Glomerular endothelial cell (primary cell): ENCODE results near the gene THRAP3. TPM values are rescaled to one million over a fixed set of nuclear protein-coding genes. Genes with fewer than 3 reads are reported as not detected.

Experiments used
- DNase-seq: peaks from one replicate; pipeline ENCODE4 v3.0.0-alpha.2; 2011; ENCODE audit warnings: low read depth, low spot score; ENCODE audit errors: extremely low read depth
- total RNA-seq: library from RNA; depleted of rRNA; stranded (reverse); fragments of >200 nt; gene quantifications from 2 replicates; pipeline ENCODE4 v1.2.3, GENCODE V29; 2015

Gene THRAP3
- total RNA-seq, 1 donor from 2014 or later: 105 TPM

- DNase-seq: no peak
Measured at GRCh38 chr1:36297062-36297461, 72.8 kb downstream of the THRAP3 start.

GRCh38 chr1:36298640-36299039, 74.4 kb downstream of the THRAP3 start:
- no peak for DNase-seq

- DNase-seq: no peak
Measured at GRCh38 chr1:36300526-36300925, 76.3 kb downstream of the THRAP3 start.

- DNase-seq: no peak
Measured at GRCh38 chr1:36301220-36301619, 77.0 kb downstream of the THRAP3 start.

- no peak for DNase-seq
Measured at GRCh38 chr1:36303244-36303643, 79.0 kb downstream of the THRAP3 start.

- DNase-seq: no peak
Measured at GRCh38 chr1:36303650-36304360, 79.6 kb downstream of the THRAP3 start.

GRCh38 chr1:36304521-36304920, 80.3 kb downstream of the THRAP3 start:
- no peak for DNase-seq

GRCh38 chr1:36304970-36305914, 81.0 kb downstream of the THRAP3 start:
- no peak for DNase-seq

GRCh38 chr1:36305915-36306209, 81.6 kb downstream of the THRAP3 start:
- DNase-seq: no peak

- DNase-seq: no peak
Measured at GRCh38 chr1:36306210-36306901, 82.1 kb downstream of the THRAP3 start, which contains the start of gene SH3D21. Gene SH3D21 (plus strand): TSS chr1:36306368. CDS start chr1:36306421, 53 bp downstream.

GRCh38 chr1:36306902-36307456, 82.7 kb downstream of the THRAP3 start:
- no peak for DNase-seq

- no peak for DNase-seq
Measured at GRCh38 chr1:36307601-36308330, 83.5 kb downstream of the THRAP3 start.

GRCh38 chr1:36309397-36309796, 85.2 kb downstream of the THRAP3 start:
- DNase-seq: no peak

GRCh38 chr1:36320291-36320761, 96.1 kb downstream of the THRAP3 start:
- no peak for DNase-seq

GRCh38 chr1:36320767-36321118, 96.5 kb downstream of the THRAP3 start:
- DNase-seq: no peak

- no peak for DNase-seq
Measured at GRCh38 chr1:36321119-36321951, 97.1 kb downstream of the THRAP3 start.

GRCh38 chr1:36322041-36322785, 98.0 kb downstream of the THRAP3 start:
- no peak for DNase-seq

- no peak for DNase-seq
Measured at GRCh38 chr1:36322786-36323635, 98.8 kb downstream of the THRAP3 start.
